HepG2 (cell line): Measurements from ENCODE around the gene ATG2A. TPM values are rescaled to one million over a fixed set of nuclear protein-coding genes. Genes with fewer than 3 reads are reported as not detected.

Source experiments
- ADNP ChIP-seq: sonication (generic); formaldehyde crosslinking; IDR thresholded peaks from 2 replicates; pipeline ENCODE4 v1.4.0; 2020; ENCODE audit warnings: missing genetic modification reagents
- ARID5B ChIP-seq: IDR thresholded peaks from 2 replicates; pipeline ENCODE4 v1.4.0; 2020; ENCODE audit warnings: mild to moderate bottlenecking, missing genetic modification reagents
- CREB3 ChIP-seq: sonication (generic); formaldehyde crosslinking; IDR thresholded peaks from 2 replicates; pipeline ENCODE4 v1.5.0; 2020; ENCODE audit warnings: missing genetic modification reagents
- DPF2 ChIP-seq: sonication (generic); formaldehyde crosslinking; IDR thresholded peaks from 2 replicates; pipeline ENCODE4 v1.4.0; 2020; ENCODE audit warnings: mild to moderate bottlenecking, low read depth, missing genetic modification reagents, borderline replicate concordance
- FOSL1 ChIP-seq: sonication (generic); formaldehyde crosslinking; IDR thresholded peaks from 2 replicates; pipeline ENCODE4 v1.9.0; 2021; ENCODE audit warnings: missing genetic modification reagents, borderline replicate concordance
- HOXA5 ChIP-seq: sonication (generic); formaldehyde crosslinking; IDR thresholded peaks from 2 replicates; pipeline ENCODE4 v1.4.0; 2020; ENCODE audit warnings: missing genetic modification reagents
- JARID2 ChIP-seq: sonication (generic); formaldehyde crosslinking; IDR thresholded peaks from 2 replicates; pipeline ENCODE4 v1.8.1; 2023; ENCODE audit warnings: missing genetic modification reagents, inconsistent platforms; ENCODE audit not compliant: insufficient replicate concordance
- MAFG ChIP-seq: sonication (generic); formaldehyde crosslinking; IDR thresholded peaks from 2 replicates; pipeline ENCODE4 v1.5.1; 2020; ENCODE audit warnings: mild to moderate bottlenecking, missing genetic modification reagents
- PRDM15 ChIP-seq: sonication (generic); formaldehyde crosslinking; IDR thresholded peaks from 2 replicates; pipeline ENCODE4 v1.4.0; 2020; ENCODE audit warnings: missing genetic modification reagents
- RARG ChIP-seq: sonication (generic); formaldehyde crosslinking; IDR thresholded peaks from 2 replicates; pipeline ENCODE4 v1.4.0; 2020; ENCODE audit warnings: low read depth, mild to moderate bottlenecking, missing genetic modification reagents
- ZBTB7B ChIP-seq: sonication (generic); formaldehyde crosslinking; IDR thresholded peaks from 2 replicates; pipeline ENCODE4 v1.4.0; 2020; ENCODE audit warnings: missing genetic modification reagents
- ZBTB8A ChIP-seq: sonication (generic); formaldehyde crosslinking; IDR thresholded peaks from 2 replicates; pipeline ENCODE4 v1.4.0; 2020; ENCODE audit warnings: mild to moderate bottlenecking, low read depth, missing genetic modification reagents, borderline replicate concordance
- ZNF501 ChIP-seq: sonication (generic); formaldehyde crosslinking; IDR thresholded peaks from 2 replicates; pipeline ENCODE4 v1.5.1; 2020; ENCODE audit warnings: mild to moderate bottlenecking, moderate library complexity, missing genetic modification reagents
- polyA plus RNA-seq, 8 experiments: library from polyadenylated mRNA; depleted of rRNA in 3 of 8; stranded (reverse) in 7 of 8; unstranded in 1 of 8; fragments of >200 nt; fragmentation: Illumina TruSeq in 4 of 8; extraction: Trizol in 4 of 8; gene quantifications; 2 replicates each; pipeline versions ENCODE4 v1.2.1 to v1.2.3, GENCODE V29; 2011 to 2016; ENCODE audit warnings: low read depth in 4 of 8, missing spikeins in 1 of 8, mixed read lengths in 1 of 8; ENCODE audit not compliant: insufficient read depth in 1 of 8
- total RNA-seq, 5 experiments: library from RNA; depleted of rRNA; stranded (reverse); fragments of >200 nt; fragmentation: Illumina TruSeq; extraction: Trizol; gene quantifications; 2 replicates each; pipeline ENCODE4 v1.2.3, GENCODE V29; 2016; ENCODE audit warnings: low read depth in 1 of 5
- TF ChIP-seq, protein P1 (sequence below): conservative IDR thresholded peaks from 2 replicates; pipeline ENCODE4 v1.6.1; 2018; ENCODE audit warnings: missing genetic modification reagents
- TF ChIP-seq, protein P2 (sequence below): sonication (generic); formaldehyde crosslinking; IDR thresholded peaks from 2 replicates; pipeline ENCODE4 v1.4.0; 2020; ENCODE audit warnings: missing genetic modification reagents, borderline replicate concordance

The ATG2A gene
- total and polyA plus RNA-seq, 2 of the 13 experiments (the other 11 are each of a cell fraction or from before 2014, with no cell fraction given): 6.7 to 8.0 TPM

DNA sequence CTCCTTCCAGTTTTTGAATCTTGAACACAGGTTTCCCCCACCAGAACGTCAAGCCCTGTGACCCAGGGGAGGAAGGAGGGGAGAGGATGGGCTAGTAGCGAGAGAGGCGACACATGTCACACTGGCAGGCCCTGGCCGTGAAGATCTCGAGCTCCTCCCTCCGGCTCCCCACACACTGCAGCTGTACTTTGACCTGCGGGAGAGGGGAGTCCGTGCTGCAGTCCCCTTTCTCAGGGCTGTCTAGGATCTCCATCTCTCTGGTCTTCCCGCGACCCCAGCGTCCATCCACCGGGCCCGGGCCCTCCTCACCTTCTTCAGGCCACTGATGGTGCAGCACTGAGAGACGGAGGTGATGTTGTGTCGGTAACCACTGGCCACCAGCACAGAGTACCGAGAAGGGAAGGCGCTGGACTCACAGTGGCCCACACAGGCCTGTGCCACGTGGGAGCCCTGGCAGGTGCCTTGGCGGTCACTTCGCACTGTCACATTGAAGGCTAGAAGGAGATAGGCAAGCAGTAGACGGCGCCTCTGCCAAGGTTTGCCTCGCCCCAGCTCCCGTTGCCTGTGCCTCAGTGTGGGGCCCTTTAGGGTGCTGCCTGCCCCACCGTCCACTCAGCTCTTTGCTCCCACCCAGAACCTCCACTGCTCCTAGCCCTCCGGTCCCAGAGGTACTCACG lies 17.8 kb upstream of the ATG2A start (continued):
- TF ChIP-seq, protein P1, sequence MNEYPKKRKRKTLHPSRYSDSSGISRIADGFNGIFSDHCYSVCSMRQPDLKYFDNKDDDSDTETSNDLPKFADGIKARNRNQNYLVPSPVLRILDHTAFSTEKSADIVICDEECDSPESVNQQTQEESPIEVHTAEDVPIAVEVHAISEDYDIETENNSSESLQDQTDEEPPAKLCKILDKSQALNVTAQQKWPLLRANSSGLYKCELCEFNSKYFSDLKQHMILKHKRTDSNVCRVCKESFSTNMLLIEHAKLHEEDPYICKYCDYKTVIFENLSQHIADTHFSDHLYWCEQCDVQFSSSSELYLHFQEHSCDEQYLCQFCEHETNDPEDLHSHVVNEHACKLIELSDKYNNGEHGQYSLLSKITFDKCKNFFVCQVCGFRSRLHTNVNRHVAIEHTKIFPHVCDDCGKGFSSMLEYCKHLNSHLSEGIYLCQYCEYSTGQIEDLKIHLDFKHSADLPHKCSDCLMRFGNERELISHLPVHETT: no peak
- TF ChIP-seq FOSL1 (CRISPR knock-in tag) (no peak), ZBTB7B (CRISPR knock-in tag) (no peak), JARID2 (CRISPR knock-in tag) (no peak), PRDM15 (CRISPR knock-in tag) (no peak), DPF2 (CRISPR knock-in tag) (no peak), ZBTB8A (CRISPR knock-in tag) (no peak), ADNP (CRISPR knock-in tag) (no peak), CREB3 (CRISPR knock-in tag) (no peak), MAFG (CRISPR knock-in tag) (no peak), ARID5B (0 out of 2 replicates have a peak, but pooled peaks have one; percentile 49), RARG (CRISPR knock-in tag) (no peak), HOXA5 (CRISPR knock-in tag) (no peak), ZNF501 (CRISPR knock-in tag) (no peak; the same call in 1 of the 2 replicates)
- TF ChIP-seq, protein P2, sequence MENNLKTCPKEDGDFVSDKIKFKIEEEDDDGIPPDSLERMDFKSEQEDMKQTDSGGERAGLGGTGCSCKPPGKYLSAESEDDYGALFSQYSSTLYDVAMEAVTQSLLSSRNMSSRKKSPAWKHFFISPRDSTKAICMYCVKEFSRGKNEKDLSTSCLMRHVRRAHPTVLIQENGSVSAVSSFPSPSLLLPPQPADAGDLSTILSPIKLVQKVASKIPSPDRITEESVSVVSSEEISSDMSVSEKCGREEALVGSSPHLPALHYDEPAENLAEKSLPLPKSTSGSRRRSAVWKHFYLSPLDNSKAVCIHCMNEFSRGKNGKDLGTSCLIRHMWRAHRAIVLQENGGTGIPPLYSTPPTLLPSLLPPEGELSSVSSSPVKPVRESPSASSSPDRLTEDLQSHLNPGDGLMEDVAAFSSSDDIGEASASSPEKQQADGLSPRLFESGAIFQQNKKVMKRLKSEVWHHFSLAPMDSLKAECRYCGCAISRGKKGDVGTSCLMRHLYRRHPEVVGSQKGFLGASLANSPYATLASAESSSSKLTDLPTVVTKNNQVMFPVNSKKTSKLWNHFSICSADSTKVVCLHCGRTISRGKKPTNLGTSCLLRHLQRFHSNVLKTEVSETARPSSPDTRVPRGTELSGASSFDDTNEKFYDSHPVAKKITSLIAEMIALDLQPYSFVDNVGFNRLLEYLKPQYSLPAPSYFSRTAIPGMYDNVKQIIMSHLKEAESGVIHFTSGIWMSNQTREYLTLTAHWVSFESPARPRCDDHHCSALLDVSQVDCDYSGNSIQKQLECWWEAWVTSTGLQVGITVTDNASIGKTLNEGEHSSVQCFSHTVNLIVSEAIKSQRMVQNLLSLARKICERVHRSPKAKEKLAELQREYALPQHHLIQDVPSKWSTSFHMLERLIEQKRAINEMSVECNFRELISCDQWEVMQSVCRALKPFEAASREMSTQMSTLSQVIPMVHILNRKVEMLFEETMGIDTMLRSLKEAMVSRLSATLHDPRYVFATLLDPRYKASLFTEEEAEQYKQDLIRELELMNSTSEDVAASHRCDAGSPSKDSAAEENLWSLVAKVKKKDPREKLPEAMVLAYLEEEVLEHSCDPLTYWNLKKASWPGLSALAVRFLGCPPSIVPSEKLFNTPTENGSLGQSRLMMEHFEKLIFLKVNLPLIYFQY (CRISPR knock-in tag): 0 out of 2 replicates have a peak, but pooled peaks have one; percentile 24
